Tibial nerve (tissue), 4 donors: ENCODE measurements around the gene HOXB13. TPM values are rescaled to one million over a fixed set of nuclear protein-coding genes. Genes with fewer than 3 reads are reported as not detected.
A peak's percentile ranks its signal among the peaks of the same experiment; 100 is the strongest.

ENCODE experiments used
- DNase-seq, 2 donors: peaks; one replicate each; pipeline ENCODE4 v3.0.0-alpha.2; 2019; ENCODE audit warnings: low spot score in 2 of 2
- H3K27ac ChIP-seq, 4 donors: fragments of 200-600 bp; sonication (generic) in 3 of 4; one replicate each; pipeline ENCODE4 v1.5.1; 2017 to 2019; ENCODE audit warnings: mild to moderate bottlenecking in 1 of 4
- H3K27me3 ChIP-seq, 2 donors: fragments of 200-600 bp; sonication (generic) in 1 of 2; one replicate each; pipeline versions ENCODE4 v1.5.1 to v1.6.0; 2017 to 2019
- H3K36me3 ChIP-seq, 3 donors: fragments of 200-600 bp; sonication (generic); one replicate each; pipeline ENCODE4 v1.5.1; 2018 to 2019
- H3K4me1 ChIP-seq, 4 donors: fragments of 200-600 bp; sonication (generic) in 3 of 4; one replicate each; pipeline ENCODE4 v1.5.1; 2017 to 2019
- H3K4me3 ChIP-seq, 4 donors: fragments of 200-600 bp; sonication (generic) in 3 of 4; one replicate each; pipeline ENCODE4 v1.5.1; 2017 to 2019; ENCODE audit warnings: mild to moderate bottlenecking in 1 of 4, moderate library complexity in 1 of 4
- H3K9me3 ChIP-seq, 4 donors: fragments of 200-600 bp; sonication (generic) in 3 of 4; one replicate each; pipeline ENCODE4 v1.5.1; 2017 to 2019
- CTCF ChIP-seq, 5 experiments: fragments of 200-600 bp in 3 of 5; fragments of 450-650 bp in 2 of 5; sonication (generic) in 3 of 5; IDR thresholded peaks; one replicate each; pipeline ENCODE4 v1.5.1; 2016 to 2019; ENCODE audit warnings: antibody characterized with exemption in 5 of 5, mild to moderate bottlenecking in 3 of 5, moderate library complexity in 2 of 5
- EP300 ChIP-seq, 2 donors: sonication (generic); formaldehyde crosslinking; IDR thresholded peaks; one replicate each; pipeline ENCODE4 v1.6.1; 2017; ENCODE audit warnings: antibody characterized with exemption in 2 of 2, mild to moderate bottlenecking in 1 of 2
- POLR2A ChIP-seq, 2 donors: fragments of 450-650 bp; IDR thresholded peaks; one replicate each; pipeline ENCODE4 v1.6.1; 2017; ENCODE audit warnings: antibody characterized with exemption in 2 of 2, mild to moderate bottlenecking in 2 of 2, moderate library complexity in 2 of 2
- WGBS, 2 donors: methylation state at CpG; one replicate each; pipeline ENCODE4 v1.1.5; 2018; 5-methylcytosine and 5-hydroxymethylcytosine counted together
- total RNA-seq, 4 donors: library from RNA; depleted of rRNA; stranded (reverse); fragments of >200 nt; gene quantifications; one replicate each; pipeline ENCODE4 v1.1.0, GENCODE V29; 2016

HOXB13 gene
- not detected for total RNA-seq

DNA sequence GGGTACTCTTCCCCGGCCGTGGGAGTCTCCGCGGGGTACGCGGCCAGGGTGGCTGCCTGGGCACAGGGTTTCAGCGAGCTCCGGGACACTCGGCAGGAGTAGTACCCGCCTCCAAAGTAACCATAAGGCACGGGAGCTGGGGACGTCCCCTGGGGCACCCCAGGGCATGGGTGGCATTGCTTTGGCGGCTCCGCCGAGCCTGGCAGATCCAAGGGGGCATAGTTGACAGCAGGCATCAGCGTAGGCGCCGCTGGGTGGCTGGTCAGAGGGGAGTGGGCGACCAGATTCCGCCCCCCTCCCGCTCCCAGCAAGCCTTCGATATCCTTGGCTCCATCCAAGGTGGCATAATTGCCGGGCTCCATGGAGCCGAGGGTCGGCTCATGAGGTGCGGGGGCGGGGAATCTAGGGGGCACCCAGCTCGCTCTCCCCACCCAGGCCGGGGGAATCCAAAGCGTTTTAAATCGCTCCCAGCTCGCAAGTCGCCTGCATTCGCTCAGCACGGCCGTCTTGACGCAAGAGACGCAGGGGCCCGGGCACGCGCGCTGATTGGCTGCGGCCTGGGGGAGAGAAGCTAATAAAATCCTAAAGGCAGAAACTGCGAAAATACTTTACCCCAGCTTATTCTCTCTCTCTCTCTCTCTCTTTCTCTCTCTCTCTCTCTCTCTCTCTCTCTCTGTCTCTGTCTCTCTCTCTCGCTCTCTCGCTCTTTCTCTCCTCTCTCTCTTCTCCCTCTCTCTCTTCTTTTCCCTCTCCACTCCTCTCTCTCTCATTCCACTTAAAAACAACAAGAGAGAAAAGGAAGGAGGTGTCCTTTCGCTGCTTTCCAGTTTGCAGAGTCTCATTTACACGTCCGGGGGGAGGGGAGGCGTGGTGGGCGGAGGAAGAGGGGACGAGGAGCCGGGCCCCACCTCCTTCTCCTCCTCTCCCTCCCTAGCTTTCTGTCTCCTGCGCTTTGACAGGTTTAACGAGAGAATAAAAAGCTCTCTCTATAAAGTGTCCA is at the start of gene HOXB13:
Gene HOXB13, minus strand, starts transcription at position 519 of the 1,000 bp plus-strand sequence. Its CDS starts 157 bp downstream, at position 362.
- Histone ChIP-seq H3K4me3 (peak within 1 kb of the TSS in 1 of 4 donors; percentile 16), H3K27ac (no peak within 1 kb of the TSS), H3K4me1 (peaks cover 0 to 43% (median 20%) of the 10 kb centered on the region in 4 donors), H3K9me3 (no peaks in the 10 kb centered on the region), H3K36me3 (no peaks in the 10 kb centered on the region), H3K27me3 (peaks cover 0 to 100% of the 10 kb centered on the region in 2 donors)
- DNase-seq = no peak
- 2 to 6% methylated on average over 46 to 52 of the region's 55 CpGs for WGBS, 2 donors
- TF ChIP-seq EP300 (IDR thresholded peaks at IDR 0.05) (no peak), CTCF (IDR thresholded peaks at IDR 0.05) (no peak), POLR2A (IDR thresholded peaks at IDR 0.05) (no peak)

DNA sequence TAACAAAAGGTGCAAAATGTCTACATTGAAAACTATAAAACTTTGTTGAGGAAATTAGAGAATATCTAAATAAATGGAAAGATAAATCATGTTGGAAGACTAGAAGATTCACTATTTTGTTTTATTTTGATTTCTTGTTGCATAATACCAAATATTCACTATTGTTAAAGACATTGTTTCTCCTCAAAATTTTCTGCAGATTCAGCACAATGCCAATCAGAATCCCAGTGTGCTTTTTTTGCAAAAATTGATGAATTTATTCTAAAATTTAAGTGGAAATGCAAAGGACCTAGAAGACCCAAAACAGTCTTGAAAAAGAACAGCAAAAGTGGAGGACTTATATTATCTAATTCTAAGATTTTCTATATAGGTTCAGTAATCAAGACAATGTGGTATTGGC is 48.1 kb upstream of the HOXB13 start:
- TF ChIP-seq POLR2A (IDR thresholded peaks at IDR 0.05) = no peak
- TF ChIP-seq EP300 (IDR thresholded peaks at IDR 0.05) = no peak
- no peak for TF ChIP-seq CTCF (IDR thresholded peaks at IDR 0.05)
- Histone ChIP-seq H3K4me1 (no peaks in the 10 kb centered on the region), H3K4me3 (no peak overlapping the region), H3K9me3 (peaks cover 0 to 19% (median 0%) of the 10 kb centered on the region in 4 donors), H3K36me3 (no peaks in the 10 kb centered on the region), H3K27me3 (peaks cover 0 to 6% of the 10 kb centered on the region in 2 donors), H3K27ac (no peak overlapping the region)
- DNase-seq = no peak

GRCh38 chr17:48773245-48773644 is 44.7 kb upstream of the HOXB13 start:
- no peak for DNase-seq
- Histone ChIP-seq H3K4me3 (no peak overlapping the region), H3K4me1 (no peaks in the 10 kb centered on the region), H3K9me3 (peaks cover 0 to 11% (median 0%) of the 10 kb centered on the region in 4 donors), H3K36me3 (no peaks in the 10 kb centered on the region), H3K27me3 (peaks cover 0 to 26% of the 10 kb centered on the region in 2 donors), H3K27ac (no peak overlapping the region)
- 87 to 89% methylated on average over 3 of the region's 3 CpGs for WGBS, 2 donors
- no peak for TF ChIP-seq CTCF (IDR thresholded peaks at IDR 0.05)
- no peak for TF ChIP-seq POLR2A (IDR thresholded peaks at IDR 0.05)
- no peak for TF ChIP-seq EP300 (IDR thresholded peaks at IDR 0.05)

- Histone ChIP-seq H3K27me3 (peaks cover 0 to 30% of the 10 kb centered on the region in 2 donors), H3K36me3 (no peaks in the 10 kb centered on the region), H3K4me1 (no peaks in the 10 kb centered on the region), H3K27ac (no peak overlapping the region), H3K4me3 (no peak overlapping the region), H3K9me3 (peaks cover 0 to 8% (median 0%) of the 10 kb centered on the region in 4 donors)
- WGBS, 2 donors = 36 to 42% methylated on average over 3 of the region's 3 CpGs
- no peak for TF ChIP-seq EP300 (IDR thresholded peaks at IDR 0.05)
- no peak for TF ChIP-seq POLR2A (IDR thresholded peaks at IDR 0.05)
- TF ChIP-seq CTCF (IDR thresholded peaks at IDR 0.05) = no peak
- DNase-seq = no peak
Measured at GRCh38 chr17:48770954-48771353, 42.4 kb upstream of the HOXB13 start.
